Measurements from ENCODE around the gene NFKBIB. TPM values are rescaled to one million over a fixed set of nuclear protein-coding genes. Genes with fewer than 3 reads are reported as not detected.

Gene NFKBIB, protein sequence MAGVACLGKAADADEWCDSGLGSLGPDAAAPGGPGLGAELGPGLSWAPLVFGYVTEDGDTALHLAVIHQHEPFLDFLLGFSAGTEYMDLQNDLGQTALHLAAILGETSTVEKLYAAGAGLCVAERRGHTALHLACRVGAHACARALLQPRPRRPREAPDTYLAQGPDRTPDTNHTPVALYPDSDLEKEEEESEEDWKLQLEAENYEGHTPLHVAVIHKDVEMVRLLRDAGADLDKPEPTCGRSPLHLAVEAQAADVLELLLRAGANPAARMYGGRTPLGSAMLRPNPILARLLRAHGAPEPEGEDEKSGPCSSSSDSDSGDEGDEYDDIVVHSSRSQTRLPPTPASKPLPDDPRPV
- 10 to 100 TPM; 18.1 to 29.0 (median 21.1) TPM for total RNA-seq
- polyA plus RNA-seq: 10 to 100 TPM; 22.8 to 33.5 (median 23.5) TPM
- long read RNA-seq, donor 1, partial matches to known transcripts: 0 of 4 reads
- long read RNA-seq, donor 1, other reads (novel, unspliced or antisense): 0 of 4 reads
- long read RNA-seq, donor 2, partial matches to known transcripts: 0 of 4 reads
- long read RNA-seq, donor 2, other reads (novel, unspliced or antisense): 0 of 4 reads

DNA sequence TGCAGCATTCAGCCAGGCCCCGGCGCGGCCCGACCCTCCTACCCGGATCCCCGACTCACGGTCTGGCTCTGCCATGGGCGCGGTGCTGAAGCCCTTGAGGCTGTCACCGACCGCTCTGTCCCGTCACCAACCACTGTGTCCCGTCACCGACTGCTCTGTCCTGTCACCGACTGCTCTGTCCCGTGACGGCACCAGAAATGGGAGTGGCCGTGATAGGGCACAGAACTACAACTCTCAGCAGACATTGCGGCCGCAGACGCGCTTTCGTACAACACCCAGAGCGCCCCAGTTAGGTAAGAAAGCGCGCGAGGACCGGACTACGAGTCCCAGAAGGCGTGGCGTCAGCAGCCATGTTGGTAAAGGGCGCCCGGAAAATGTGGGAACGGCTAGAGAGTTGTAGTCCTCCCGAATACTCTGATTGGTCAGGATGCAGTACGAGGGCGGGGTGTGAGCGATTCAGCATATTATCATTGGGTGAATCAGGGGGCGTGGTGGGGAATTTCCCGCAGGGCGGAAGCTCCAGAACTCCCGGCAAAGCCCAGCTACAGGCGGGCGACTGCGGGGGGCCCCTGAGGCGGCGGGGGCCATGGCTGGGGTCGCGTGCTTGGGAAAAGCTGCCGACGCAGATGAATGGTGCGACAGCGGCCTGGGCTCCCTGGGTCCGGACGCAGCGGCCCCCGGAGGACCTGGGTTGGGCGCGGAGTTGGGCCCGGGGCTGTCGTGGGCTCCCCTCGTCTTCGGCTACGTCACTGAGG, at the start of gene NFKBIB, which contains the start of gene SIRT2:
Gene NFKBIB (plus strand): TSS at position 523 of the 755 bp plus-strand sequence. CDS start 64 bp downstream, at position 587.
Gene SIRT2 (minus strand): TSS at position 172 of the 755 bp plus-strand sequence. CDS start 97 bp downstream, at position 75.
- TF ChIP-seq, protein P1, sequence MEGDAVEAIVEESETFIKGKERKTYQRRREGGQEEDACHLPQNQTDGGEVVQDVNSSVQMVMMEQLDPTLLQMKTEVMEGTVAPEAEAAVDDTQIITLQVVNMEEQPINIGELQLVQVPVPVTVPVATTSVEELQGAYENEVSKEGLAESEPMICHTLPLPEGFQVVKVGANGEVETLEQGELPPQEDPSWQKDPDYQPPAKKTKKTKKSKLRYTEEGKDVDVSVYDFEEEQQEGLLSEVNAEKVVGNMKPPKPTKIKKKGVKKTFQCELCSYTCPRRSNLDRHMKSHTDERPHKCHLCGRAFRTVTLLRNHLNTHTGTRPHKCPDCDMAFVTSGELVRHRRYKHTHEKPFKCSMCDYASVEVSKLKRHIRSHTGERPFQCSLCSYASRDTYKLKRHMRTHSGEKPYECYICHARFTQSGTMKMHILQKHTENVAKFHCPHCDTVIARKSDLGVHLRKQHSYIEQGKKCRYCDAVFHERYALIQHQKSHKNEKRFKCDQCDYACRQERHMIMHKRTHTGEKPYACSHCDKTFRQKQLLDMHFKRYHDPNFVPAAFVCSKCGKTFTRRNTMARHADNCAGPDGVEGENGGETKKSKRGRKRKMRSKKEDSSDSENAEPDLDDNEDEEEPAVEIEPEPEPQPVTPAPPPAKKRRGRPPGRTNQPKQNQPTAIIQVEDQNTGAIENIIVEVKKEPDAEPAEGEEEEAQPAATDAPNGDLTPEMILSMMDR (IDR thresholded peaks at IDR 0.05 in 8 of 11, conservative IDR thresholded peaks at IDR 0.05 in 3 of 11): peak in 4 of 11 experiments; percentile 29 to 51 (median 40)
- TF ChIP-seq POLR2A (IDR thresholded peaks at IDR 0.05) (peak in 2 of 3 donors; percentile 66 to 74), POLR2AphosphoS5 (IDR thresholded peaks at IDR 0.05) (peak; percentile 93 to 95 (median 94))
- peak within 1 kb of the TSS; percentile 63 to 97 (median 90) for H3K4me3 ChIP-seq
- peaks cover 0 to 24% (median 6%) of the 10 kb centered on the region in 6 donors for H3K36me3 ChIP-seq
- intact Hi-C loops (cut with DNase I; ENCODE audit: low total_unique reads): no loop called here
- peak; percentile 100 for DNase-seq
- 0 to 1% (median 0%) methylated on average over 46 to 64 of the region's 64 CpGs for WGBS, 5 donors
- H3K27ac ChIP-seq: peak within 1 kb of the TSS; percentile 89 to 94 (median 93)
- H3K9me3 ChIP-seq: no peaks in the 10 kb centered on the region
- H3K27me3 ChIP-seq (replicated peaks in 1 of 7): no peaks in the 10 kb centered on the region
- H3K4me1 ChIP-seq: peaks cover 13 to 86% (median 38%) of the 10 kb centered on the region in 6 donors

DNA sequence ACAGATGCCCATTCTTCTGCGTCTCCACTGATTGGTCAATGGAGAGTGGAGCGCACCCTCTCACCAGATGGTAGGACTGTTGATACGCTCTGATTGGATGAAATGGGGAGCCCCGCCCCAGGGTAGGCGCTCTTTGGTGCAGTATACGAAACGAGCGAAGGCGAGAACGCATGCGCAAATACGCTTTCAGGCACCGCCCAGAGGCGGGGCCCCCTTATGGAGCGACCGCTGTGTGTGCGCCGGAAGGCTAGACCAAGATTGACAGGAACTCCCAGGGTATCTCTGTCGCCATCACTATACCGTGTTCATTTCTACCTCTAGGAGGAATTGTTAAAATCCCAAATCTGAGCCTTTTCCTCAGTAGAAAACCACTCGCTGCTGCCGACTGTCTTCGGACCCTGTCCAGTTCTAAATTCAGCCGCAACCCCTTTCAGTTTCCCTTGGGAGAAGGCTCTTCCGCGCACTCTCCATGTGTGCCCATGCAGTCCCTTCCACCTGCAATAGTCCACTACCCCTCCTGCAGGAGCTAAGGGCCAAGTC, 49.3 kb upstream of the NFKBIB start:
- peak overlapping the region; percentile 73 to 100 (median 99) for H3K27ac ChIP-seq
- H3K9me3 ChIP-seq: no peaks in the 10 kb centered on the region
- TF ChIP-seq POLR2A (IDR thresholded peaks at IDR 0.05): peak in 2 of 3 donors; percentile 29 to 92
- TF ChIP-seq POLR2AphosphoS5 (IDR thresholded peaks at IDR 0.05): peak; percentile 73 to 94 (median 94)
- TF ChIP-seq, protein P1 (IDR thresholded peaks at IDR 0.05 in 8 of 11, conservative IDR thresholded peaks at IDR 0.05 in 3 of 11): peak in 6 of 11 experiments; percentile 8 to 54 (median 32)
- H3K27me3 ChIP-seq (replicated peaks in 1 of 7): no peaks in the 10 kb centered on the region
- intact Hi-C loops (cut with DNase I; ENCODE audit: low total_unique reads): no loop called here
- peaks cover 27 to 70% (median 59%) of the 10 kb centered on the region in 6 donors for H3K4me1 ChIP-seq
- H3K4me3 ChIP-seq: peak overlapping the region; percentile 21 to 91 (median 60)
- WGBS, 5 donors: 0 to 1% (median 0%) methylated on average over 22 to 26 of the region's 26 CpGs
- H3K36me3 ChIP-seq: peaks cover 0 to 33% (median 24%) of the 10 kb centered on the region in 6 donors
- DNase-seq: peak; percentile 99

DNA sequence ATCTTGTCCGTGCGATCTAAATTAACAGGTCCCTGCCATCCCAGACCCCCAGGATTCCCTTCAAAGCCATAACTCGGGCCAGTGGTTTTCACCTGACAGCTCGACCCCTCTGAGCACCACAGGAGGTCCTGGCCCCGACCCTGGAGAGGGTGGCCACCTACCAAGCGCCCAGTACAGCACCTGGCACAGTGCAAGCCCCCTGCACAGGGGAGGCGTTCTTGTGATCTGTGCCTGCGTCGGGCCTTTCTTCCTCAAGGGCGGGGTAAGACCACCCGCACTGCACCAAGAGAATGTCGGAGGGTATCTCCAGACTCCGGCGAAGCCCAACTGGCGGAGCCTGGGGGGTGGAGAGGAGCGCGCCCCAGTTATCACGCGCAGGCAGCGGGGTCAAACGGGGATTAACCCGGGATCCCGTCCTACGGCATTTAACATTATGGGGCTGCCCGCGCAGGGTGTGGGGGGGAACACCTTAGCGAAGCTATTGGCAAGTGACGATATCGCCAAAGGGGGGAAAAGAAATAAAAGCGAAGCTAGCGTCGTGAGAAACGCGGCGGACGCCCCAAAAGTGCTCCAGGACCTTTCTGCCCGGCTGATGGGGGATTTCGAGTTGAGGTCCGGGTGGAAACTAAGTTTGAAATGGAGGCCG, 48.7 kb upstream of the NFKBIB start:
- intact Hi-C loops (cut with DNase I; ENCODE audit: low total_unique reads): no loop called here
- H3K9me3 ChIP-seq: no peaks in the 10 kb centered on the region
- peak overlapping the region; percentile 73 to 100 (median 99) for H3K27ac ChIP-seq
- peak overlapping the region; percentile 21 to 91 (median 60) for H3K4me3 ChIP-seq
- no peaks in the 10 kb centered on the region for H3K27me3 ChIP-seq (replicated peaks in 1 of 7)
- 0 to 3% (median 1%) methylated on average over 34 to 40 of the region's 40 CpGs for WGBS, 5 donors
- peak; percentile 92 for DNase-seq
- TF ChIP-seq POLR2AphosphoS5 (IDR thresholded peaks at IDR 0.05) (no peak), POLR2A (IDR thresholded peaks at IDR 0.05) (no peak)
- TF ChIP-seq, protein P1 (IDR thresholded peaks at IDR 0.05 in 8 of 11, conservative IDR thresholded peaks at IDR 0.05 in 3 of 11): no peak
- peaks cover 0 to 27% (median 18%) of the 10 kb centered on the region in 6 donors for H3K36me3 ChIP-seq
- peaks cover 24 to 66% (median 53%) of the 10 kb centered on the region in 6 donors for H3K4me1 ChIP-seq

Data from spleen (tissue), 13 donors.